ENCODE data around the gene LTN1.

DNA sequence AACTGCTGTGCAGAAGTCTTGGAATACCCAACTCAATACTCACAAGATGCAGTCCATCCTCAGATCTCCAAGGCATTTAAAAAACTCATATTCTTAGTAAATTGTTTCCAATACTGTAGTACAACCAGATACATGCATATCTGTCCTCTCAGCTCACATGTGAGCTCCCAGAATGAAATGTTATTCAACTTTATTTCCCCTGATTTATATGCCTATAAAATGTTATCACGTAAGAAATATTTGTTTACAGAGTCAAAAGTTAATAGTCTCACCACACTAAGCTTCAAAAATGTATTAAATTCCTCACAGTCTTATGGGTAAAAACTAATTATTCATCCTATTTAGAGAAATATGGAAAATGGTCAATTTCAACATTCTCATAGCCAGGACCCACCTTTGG lies 56.6 kb downstream of the LTN1 start:
- TF ChIP-seq, protein P1, sequence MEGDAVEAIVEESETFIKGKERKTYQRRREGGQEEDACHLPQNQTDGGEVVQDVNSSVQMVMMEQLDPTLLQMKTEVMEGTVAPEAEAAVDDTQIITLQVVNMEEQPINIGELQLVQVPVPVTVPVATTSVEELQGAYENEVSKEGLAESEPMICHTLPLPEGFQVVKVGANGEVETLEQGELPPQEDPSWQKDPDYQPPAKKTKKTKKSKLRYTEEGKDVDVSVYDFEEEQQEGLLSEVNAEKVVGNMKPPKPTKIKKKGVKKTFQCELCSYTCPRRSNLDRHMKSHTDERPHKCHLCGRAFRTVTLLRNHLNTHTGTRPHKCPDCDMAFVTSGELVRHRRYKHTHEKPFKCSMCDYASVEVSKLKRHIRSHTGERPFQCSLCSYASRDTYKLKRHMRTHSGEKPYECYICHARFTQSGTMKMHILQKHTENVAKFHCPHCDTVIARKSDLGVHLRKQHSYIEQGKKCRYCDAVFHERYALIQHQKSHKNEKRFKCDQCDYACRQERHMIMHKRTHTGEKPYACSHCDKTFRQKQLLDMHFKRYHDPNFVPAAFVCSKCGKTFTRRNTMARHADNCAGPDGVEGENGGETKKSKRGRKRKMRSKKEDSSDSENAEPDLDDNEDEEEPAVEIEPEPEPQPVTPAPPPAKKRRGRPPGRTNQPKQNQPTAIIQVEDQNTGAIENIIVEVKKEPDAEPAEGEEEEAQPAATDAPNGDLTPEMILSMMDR (IDR thresholded peaks at IDR 0.05) = no peak
- TF ChIP-seq EZH2 (IDR thresholded peaks at IDR 0.05; ENCODE audit: borderline replicate concordance, insufficient read depth, low read depth, low read length, poor library complexity, severe bottlenecking) = no peak
